Measurements from ENCODE around the gene TTC24. TPM values are rescaled to one million over a fixed set of nuclear protein-coding genes. Genes with fewer than 3 reads are reported as not detected.

The TTC24 gene
- polyA plus RNA-seq, 1 of the 3 experiments (the other 2 are of a cell fraction), result not detected

GRCh38 chr1:156590326-156591180 is 11.0 kb downstream of the TTC24 start:
- Histone ChIP-seq H3K9me3 (no peaks in the 10 kb centered on the region), H3K27me3 (ENCODE audit: insufficient read depth) (no peaks in the 10 kb centered on the region), H2AFZ (ENCODE audit: low read depth) (peak overlapping the region; percentile 57), H3K36me3 (replicated peaks in 1 of 2; ENCODE audit: control insufficient read depth in 1 of 2, insufficient read depth in 2 of 2, low read length in 1 of 2) (peaks cover 15 to 30% of the 10 kb centered on the region in 2 experiments), H3F3A (replicated peaks; ENCODE audit: insufficient read depth) (peaks cover 13% of the 10 kb centered on the region), H3K4me2 (peak overlapping the region; percentile 96), H3K4me3 (ENCODE audit: low read depth in 2 of 2, low read length in 1 of 2) (0 out of 4 replicates have a peak overlapping the region, but pooled peaks of 1 of the 2 experiments have one; percentile 86), H3K79me2 (ENCODE audit: insufficient read depth) (peaks cover 12% of the 10 kb centered on the region; the same call in 1 of the 2 replicates), H4K20me1 (ENCODE audit: insufficient read depth) (no peaks in the 10 kb centered on the region), H3K9me2 (no peaks in the 10 kb centered on the region), H3K9ac (peak overlapping the region; percentile 83; the same call in 1 of the 2 replicates), H3K27ac (ENCODE audit: low read depth in 2 of 2, low read length in 1 of 2) (peak overlapping the region; percentile 64 to 93; a peak in 2 of 4 replicates), H3K4me1 (ENCODE audit: control insufficient read depth in 1 of 2, insufficient read depth in 2 of 2, low read depth in 1 of 2, low read length in 1 of 2) (peaks cover 0 to 16% of the 10 kb centered on the region in 2 experiments; a peak in 2 of 4 replicates)
- TF ChIP-seq NFIC (IDR thresholded peaks at IDR 0.05; ENCODE audit: borderline replicate concordance) (no peak), GATA2 (CRISPR knock-in tag; IDR thresholded peaks at IDR 0.05) (no peak), SMC3 (IDR thresholded peaks at IDR 0.05; ENCODE audit: low read depth, low read length) (no peak)
- ChIA-PET POLR2A (interaction anchor here (0.7 to 2.8 kb wide), 3 partner anchors 9 to 11 kb away, joined by 4 to 15 read pairs (median 10); partner anchors contain the start of genes GPATCH4 and TTC24), CTCF (interaction anchor here (1.0 to 4.3 kb wide), 14 partner anchors 11 to 145 kb away, joined by 3 to 42 read pairs (median 4); partner anchors contain the start of gene TTC24)
- no peak for DNase-seq
- WGBS (ENCODE audit: low lambda C conversion rate), result 92% methylated on average over 10 of the region's 10 CpGs

- H3K4me3 ChIP-seq (ENCODE audit: low read depth in 2 of 2, low read length in 1 of 2), result peak overlapping the region; percentile 83 to 86
- H3K9me2 ChIP-seq, result no peaks in the 10 kb centered on the region
- no peaks in the 10 kb centered on the region for H3K27me3 ChIP-seq (ENCODE audit: insufficient read depth)
- TF ChIP-seq RXRA (IDR thresholded peaks at IDR 0.05; ENCODE audit: borderline replicate concordance, low read depth), result no peak
- no peak for TF ChIP-seq REST (IDR thresholded peaks at IDR 0.05; ENCODE audit: low read depth, low read length)
- TF ChIP-seq NRF1 (IDR thresholded peaks at IDR 0.05; ENCODE audit: low read depth, low read length), result no peak
- no peak for TF ChIP-seq EZH2phosphoT487 (IDR thresholded peaks at IDR 0.05; ENCODE audit: borderline replicate concordance, low read depth)
- TF ChIP-seq TCF12 (IDR thresholded peaks at IDR 0.05), result no peak
- no peak for TF ChIP-seq MAX (IDR thresholded peaks at IDR 0.05; ENCODE audit: low read depth)
- TF ChIP-seq POLR2AphosphoS5 (IDR thresholded peaks at IDR 0.05; ENCODE audit: low read depth, low read length), result no peak
- no peak for TF ChIP-seq RCOR1 (IDR thresholded peaks at IDR 0.05; ENCODE audit: low read length)
- TF ChIP-seq NFIC (IDR thresholded peaks at IDR 0.05; ENCODE audit: borderline replicate concordance), result no peak
- TF ChIP-seq IRF3 (IDR thresholded peaks at IDR 0.05; ENCODE audit: low read depth, low read length), result no peak
- TF ChIP-seq MXI1 (IDR thresholded peaks at IDR 0.05; ENCODE audit: low read depth, low read length), result no peak
- TF ChIP-seq FOXM1 (IDR thresholded peaks at IDR 0.05; ENCODE audit: low read depth), result no peak
- H2AFZ ChIP-seq (ENCODE audit: low read depth), result peak overlapping the region; percentile 57
- peaks cover 13% of the 10 kb centered on the region for H3F3A ChIP-seq (replicated peaks; ENCODE audit: insufficient read depth)
- H3K79me2 ChIP-seq (ENCODE audit: insufficient read depth), result peaks cover 12% of the 10 kb centered on the region; the same call in 1 of the 2 replicates
- no peaks in the 10 kb centered on the region for H3K9me3 ChIP-seq
- 41% methylated on average over 6 of the region's 6 CpGs for WGBS (ENCODE audit: low lambda C conversion rate)
- H3K4me2 ChIP-seq, result peak overlapping the region; percentile 96
- ChIA-PET CTCF (interaction anchor here (1.0 to 5.6 kb wide), 19 partner anchors 7 to 205 kb away, joined by 3 to 42 read pairs (median 4); partner anchors contain the start of genes HAPLN2 and TTC24), POLR2A (interaction anchor here (0.7 to 2.8 kb wide), 5 partner anchors 9 to 17 kb away, joined by 3 to 15 read pairs (median 4); partner anchors contain the start of genes GPATCH4 and TTC24)
- peak overlapping the region; percentile 83 for H3K9ac ChIP-seq
- peaks cover 0 to 16% of the 10 kb centered on the region in 2 experiments; a peak in 2 of 4 replicates for H3K4me1 ChIP-seq (ENCODE audit: control insufficient read depth in 1 of 2, insufficient read depth in 2 of 2, low read depth in 1 of 2, low read length in 1 of 2)
- DNase-seq, result no peak
- H3K27ac ChIP-seq (ENCODE audit: low read depth in 2 of 2, low read length in 1 of 2), result peak overlapping the region; percentile 64 to 93
- peaks cover 18 to 35% of the 10 kb centered on the region in 2 experiments for H3K36me3 ChIP-seq (replicated peaks in 1 of 2; ENCODE audit: control insufficient read depth in 1 of 2, insufficient read depth in 2 of 2, low read length in 1 of 2)
- H4K20me1 ChIP-seq (ENCODE audit: insufficient read depth), result no peaks in the 10 kb centered on the region
These were observed 11.6 kb downstream of the TTC24 start for GRCh38 chr1:156591181-156591431.

Data from SK-N-SH (cell line).